Cardiac fibroblast (primary cell): ENCODE measurements around the gene ERC2.

ENCODE experiments used
- DNase-seq, 2 donors: peaks; one replicate each; pipeline versions ENCODE4 v3.0.0 to v3.0.0-alpha.2; 2010; ENCODE audit warnings: low read depth in 2 of 2
- H3K4me3 ChIP-seq, 2 donors: replicated peaks in 1 of 2; 1 replicate in 1 of 2; 2 replicates in 1 of 2; pipeline ENCODE4 v1.5.1; 2011; ENCODE audit warnings: low read depth in 2 of 2, low read length in 2 of 2, mild to moderate bottlenecking in 2 of 2, moderate library complexity in 1 of 2
- TF ChIP-seq, protein P1 (sequence below): IDR thresholded peaks from one replicate; pipeline ENCODE4 v1.5.1; 2011; ENCODE audit warnings: low read depth, mild to moderate bottlenecking, low read length, inconsistent platforms

Gene ERC2

DNA sequence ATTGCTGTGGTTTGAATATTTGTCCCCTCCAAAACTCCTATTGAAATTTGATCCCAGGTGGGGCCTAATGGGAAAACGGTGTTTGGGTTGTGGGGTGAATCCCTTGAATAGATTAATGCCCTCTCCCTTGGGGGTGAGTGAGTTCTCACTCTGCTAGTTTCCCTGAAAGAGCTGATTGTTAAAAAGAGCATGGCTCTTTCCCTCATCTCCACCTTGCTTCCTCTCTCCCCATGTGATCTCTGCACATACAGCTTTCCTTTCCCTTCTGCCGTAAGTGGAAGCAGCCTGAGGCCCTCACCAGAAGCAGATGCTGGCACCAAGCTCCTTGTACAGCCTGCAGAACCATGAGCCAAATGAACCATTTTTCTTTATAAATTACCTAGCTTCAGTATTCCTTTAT lies 586.3 kb downstream of the ERC2 start:
- TF ChIP-seq, protein P1, sequence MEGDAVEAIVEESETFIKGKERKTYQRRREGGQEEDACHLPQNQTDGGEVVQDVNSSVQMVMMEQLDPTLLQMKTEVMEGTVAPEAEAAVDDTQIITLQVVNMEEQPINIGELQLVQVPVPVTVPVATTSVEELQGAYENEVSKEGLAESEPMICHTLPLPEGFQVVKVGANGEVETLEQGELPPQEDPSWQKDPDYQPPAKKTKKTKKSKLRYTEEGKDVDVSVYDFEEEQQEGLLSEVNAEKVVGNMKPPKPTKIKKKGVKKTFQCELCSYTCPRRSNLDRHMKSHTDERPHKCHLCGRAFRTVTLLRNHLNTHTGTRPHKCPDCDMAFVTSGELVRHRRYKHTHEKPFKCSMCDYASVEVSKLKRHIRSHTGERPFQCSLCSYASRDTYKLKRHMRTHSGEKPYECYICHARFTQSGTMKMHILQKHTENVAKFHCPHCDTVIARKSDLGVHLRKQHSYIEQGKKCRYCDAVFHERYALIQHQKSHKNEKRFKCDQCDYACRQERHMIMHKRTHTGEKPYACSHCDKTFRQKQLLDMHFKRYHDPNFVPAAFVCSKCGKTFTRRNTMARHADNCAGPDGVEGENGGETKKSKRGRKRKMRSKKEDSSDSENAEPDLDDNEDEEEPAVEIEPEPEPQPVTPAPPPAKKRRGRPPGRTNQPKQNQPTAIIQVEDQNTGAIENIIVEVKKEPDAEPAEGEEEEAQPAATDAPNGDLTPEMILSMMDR = no peak
- H3K4me3 ChIP-seq = no peak overlapping the region
- DNase-seq = no peak

DNA sequence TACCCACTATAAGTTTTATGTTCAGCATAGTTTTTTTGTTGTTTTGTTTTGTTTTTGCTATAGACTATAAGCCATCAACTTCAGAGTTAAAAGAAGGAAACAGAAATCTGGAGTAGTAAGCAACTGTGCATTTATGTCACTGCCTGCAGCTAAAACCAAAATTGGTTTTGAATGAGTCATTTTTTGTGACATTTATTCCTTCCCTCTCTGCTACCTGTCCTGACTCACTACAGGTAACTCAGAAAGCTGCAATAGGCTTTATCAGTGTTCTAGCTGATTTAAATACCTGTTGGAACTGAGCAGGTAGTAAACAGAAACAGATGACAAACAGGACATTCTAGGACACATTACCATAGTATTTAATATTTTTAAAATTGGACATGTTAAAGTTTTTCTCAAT lies 587.9 kb downstream of the ERC2 start:
- H3K4me3 ChIP-seq = no peak overlapping the region
- TF ChIP-seq, protein P1 = no peak
- no peak for DNase-seq

DNA sequence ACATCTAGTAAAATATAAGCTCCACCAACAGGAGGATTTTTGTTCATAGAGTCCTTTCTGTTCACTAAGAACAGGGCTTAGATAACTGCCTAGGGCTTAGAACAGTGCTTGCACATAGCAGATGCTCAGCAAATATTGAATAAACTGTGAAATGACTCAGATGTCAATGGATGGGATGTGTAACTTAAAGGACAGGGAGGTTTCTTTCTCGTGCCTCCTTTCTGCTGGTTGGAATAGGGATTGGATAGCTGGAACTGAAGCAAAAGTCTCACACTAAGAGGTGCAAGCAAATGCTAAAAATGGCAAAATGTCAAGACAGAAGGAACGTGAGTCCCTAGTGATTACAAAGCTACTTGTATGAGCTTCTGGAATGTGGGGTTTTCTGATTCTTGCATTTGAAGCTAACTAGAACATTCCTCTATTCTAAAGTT lies 588.4 kb downstream of the ERC2 start:
- no peak overlapping the region for H3K4me3 ChIP-seq
- TF ChIP-seq, protein P1 = no peak
- peak in 1 of 2 donors; percentile 11 for DNase-seq

GRCh38 chr3:55877703-55878102 lies 590.6 kb downstream of the ERC2 start:
- DNase-seq = no peak

GRCh38 chr3:55876560-55876959 lies 591.7 kb downstream of the ERC2 start:
- no peak for DNase-seq
- no peak overlapping the region for H3K4me3 ChIP-seq
- TF ChIP-seq, protein P1 = no peak

More at GRCh38 chr3:55877703-55878102, 590.6 kb downstream of the ERC2 start:
- no peak overlapping the region for H3K4me3 ChIP-seq
- TF ChIP-seq, protein P1 = no peak

DNA sequence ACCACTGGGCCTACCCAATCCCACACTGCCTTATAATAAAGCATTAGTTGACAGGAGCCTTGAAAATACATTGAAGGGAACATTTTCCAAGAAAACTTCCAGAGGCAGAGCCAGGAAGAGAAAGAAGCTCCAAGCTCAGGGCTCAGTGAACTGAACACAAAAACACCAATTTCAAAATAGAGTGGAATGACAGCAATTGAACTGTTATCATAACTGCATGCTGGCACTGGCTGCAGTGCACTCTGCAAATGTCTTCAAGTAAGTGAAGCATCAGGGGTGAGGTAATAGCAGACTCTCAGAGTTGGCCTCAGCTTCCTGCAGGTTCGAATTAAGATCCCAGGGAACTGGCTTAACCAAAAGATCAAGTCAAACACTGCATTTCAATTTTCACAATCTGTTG lies 593.2 kb downstream of the ERC2 start:
- no peak for DNase-seq
- TF ChIP-seq, protein P1 = no peak
- H3K4me3 ChIP-seq = no peak overlapping the region
